Effector CD4-positive, alpha-beta T cell (primary cell): ENCODE measurements around the gene SCN5A.

Source experiments
- DNase-seq: peaks from one replicate; pipeline ENCODE4 v3.0.0-alpha.2; 2020

Gene SCN5A

DNA sequence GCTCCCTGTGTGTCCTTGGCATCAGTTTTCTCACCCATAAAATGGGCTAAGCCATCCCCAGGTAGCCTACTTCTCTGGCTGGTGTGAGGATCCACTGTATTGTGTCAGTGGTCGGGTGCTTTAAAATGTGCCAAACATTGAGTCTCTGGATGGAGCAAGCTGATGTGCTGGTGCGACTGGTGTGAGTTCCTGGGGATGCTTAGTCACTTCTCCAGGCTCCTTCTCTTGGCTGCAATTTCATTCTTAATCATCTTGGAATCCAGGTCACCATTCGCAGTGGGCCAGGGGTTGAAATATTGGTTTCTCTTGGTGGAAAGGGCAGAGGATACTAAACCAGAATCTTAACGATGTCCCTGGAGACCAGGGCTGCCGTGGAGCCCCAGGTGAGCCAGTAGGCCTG, 29.3 kb downstream of the SCN5A start:
- DNase-seq: no peak

GRCh38 chr3:38618343-38618742, 31.1 kb downstream of the SCN5A start:
- DNase-seq: no peak

DNA sequence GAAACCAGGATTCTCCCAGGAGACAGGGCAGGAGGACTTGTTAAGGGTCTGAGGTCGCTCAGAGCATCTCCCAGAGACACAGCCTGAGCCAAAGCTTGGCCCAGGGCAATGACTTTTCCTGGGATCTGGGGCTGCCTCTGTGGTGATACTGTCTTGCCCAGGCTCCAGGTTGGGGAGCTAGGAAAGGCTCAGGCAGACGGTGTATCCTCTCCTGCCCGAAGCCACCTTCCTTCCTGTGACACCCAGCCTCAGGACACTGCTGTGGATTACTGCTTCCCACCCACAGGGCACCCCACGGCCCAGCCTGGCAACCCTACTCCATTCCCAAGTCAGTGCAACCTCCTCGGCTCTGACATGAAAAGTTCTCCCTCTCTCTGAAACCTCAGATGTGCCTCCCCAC, 31.9 kb downstream of the SCN5A start:
- no peak for DNase-seq

GRCh38 chr3:38617137-38617536, 32.4 kb downstream of the SCN5A start:
- DNase-seq: no peak

- no peak for DNase-seq
These were observed 32.8 kb downstream of the SCN5A start for GRCh38 chr3:38616658-38617057.

GRCh38 chr3:38616111-38616510, 33.4 kb downstream of the SCN5A start:
- no peak for DNase-seq

- DNase-seq: no peak
These were observed 34.7 kb downstream of the SCN5A start for GRCh38 chr3:38614651-38615352.

DNA sequence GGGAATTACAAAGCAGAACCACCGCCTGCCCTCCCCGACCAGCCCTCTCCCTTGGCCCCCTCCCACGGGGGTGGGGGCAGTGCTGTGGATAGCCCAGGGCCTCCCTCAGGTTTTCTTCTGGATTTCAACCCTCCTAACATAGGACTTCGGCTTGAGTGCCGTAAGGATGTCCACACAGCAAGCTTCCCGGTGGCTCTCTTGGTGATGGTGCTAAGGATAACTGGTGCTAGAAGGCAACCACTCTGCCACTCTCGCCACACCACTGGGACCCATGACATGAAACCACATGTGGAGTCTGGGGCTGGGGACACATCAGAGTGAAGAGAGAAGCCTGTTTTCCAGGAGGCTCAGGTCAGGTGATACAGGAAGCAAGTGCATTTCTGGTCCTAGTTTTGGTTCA, 35.4 kb downstream of the SCN5A start:
- DNase-seq: no peak

DNA sequence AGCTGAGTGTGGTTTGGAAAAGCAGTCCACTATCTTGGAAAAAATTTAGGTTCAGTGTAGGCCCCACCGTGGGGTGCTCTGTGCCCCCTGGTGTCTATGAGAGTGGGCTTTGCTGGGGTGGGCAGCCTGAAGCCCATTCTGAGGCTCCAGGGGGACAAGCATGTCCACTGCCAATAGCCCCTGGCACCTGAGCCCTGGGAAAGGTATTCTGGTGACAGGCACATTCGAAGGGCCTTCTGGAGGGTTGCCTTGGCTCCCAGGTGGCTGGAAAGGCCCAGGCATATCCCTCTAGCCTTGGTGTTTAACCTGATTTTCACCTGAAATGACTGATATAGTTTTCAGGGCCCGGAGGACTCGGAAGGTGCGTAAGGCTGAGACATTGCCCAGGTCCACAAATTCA, 36.1 kb downstream of the SCN5A start:
- DNase-seq: no peak

- DNase-seq: no peak
These were observed 37.6 kb downstream of the SCN5A start for GRCh38 chr3:38611866-38612265.

- no peak for DNase-seq
These were observed 38.6 kb downstream of the SCN5A start for GRCh38 chr3:38610934-38611333.

GRCh38 chr3:38610436-38610835, 39.1 kb downstream of the SCN5A start:
- no peak for DNase-seq

DNA sequence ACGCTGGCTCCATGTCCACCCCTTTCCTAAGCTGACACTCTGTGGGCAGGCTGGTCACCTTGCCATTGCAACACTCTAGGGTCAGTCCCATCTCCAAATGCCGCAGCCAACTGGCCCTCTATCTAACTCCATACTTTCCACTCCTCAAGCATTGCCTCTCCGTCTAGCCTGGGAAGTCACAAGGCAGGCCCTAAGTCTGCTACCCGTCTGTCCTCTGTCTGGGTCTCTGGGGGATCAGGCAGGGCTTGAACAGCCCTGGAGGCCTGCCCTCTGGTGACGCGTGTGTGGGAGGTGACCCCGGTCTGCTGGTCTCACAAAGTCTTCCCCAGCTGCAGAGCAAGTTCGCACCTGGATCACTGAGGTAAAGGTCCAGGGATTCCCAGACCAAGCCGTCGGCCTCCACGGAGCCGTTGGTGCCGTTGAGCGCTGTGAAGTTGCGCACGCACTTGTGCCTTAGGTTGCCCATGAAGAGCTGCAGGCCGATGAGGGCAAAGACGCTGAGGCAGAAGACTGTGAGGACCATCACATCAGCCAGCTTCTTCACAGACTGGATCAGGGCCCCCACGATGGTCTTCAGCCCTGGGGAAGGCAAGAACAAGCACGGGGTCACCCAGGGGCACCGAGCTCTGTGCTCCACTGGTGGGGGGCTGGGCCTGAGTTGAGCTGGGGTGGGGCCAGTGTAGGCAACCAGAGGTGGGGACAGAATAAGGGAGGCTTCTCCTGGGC, 39.9 kb downstream of the SCN5A start:
- DNase-seq: no peak

- DNase-seq: no peak
These were observed 40.5 kb downstream of the SCN5A start for GRCh38 chr3:38608961-38609360.

GRCh38 chr3:38608086-38608775, 41.3 kb downstream of the SCN5A start:
- DNase-seq: no peak

- no peak for DNase-seq
These were observed 42.9 kb downstream of the SCN5A start for GRCh38 chr3:38606561-38606960.

DNA sequence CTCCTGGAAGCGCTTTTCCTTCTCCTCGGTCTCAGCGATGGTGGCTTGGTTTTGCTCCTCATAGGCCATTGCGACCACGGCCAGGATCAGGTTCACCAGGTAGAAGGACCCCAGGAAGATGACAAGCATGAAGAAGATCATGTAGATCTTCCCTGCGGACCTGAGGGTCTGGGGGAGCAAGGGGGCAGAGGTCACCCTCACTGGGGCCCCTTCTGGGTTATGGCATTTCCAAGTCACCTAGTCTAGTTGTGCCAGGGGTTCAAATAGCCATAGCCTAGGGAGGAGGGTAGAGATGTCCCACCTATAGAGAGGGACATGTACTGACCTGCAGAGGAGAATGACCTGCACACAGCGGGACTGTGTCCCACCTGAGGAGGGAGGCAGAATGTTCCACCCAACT, 43.5 kb downstream of the SCN5A start:
- DNase-seq: no peak

GRCh38 chr3:38604246-38604645, 45.2 kb downstream of the SCN5A start:
- no peak for DNase-seq

GRCh38 chr3:38603731-38604131, 45.8 kb downstream of the SCN5A start:
- no peak for DNase-seq

- DNase-seq: no peak
These were observed 46.8 kb downstream of the SCN5A start for GRCh38 chr3:38602576-38603250.

- no peak for DNase-seq
These were observed 47.4 kb downstream of the SCN5A start for GRCh38 chr3:38601956-38602550.

- no peak for DNase-seq
These were observed 48.9 kb downstream of the SCN5A start for GRCh38 chr3:38600551-38600950.

GRCh38 chr3:38599886-38600285, 49.6 kb downstream of the SCN5A start:
- no peak for DNase-seq
